ENCODE results near the gene HOOK2. TPM values are rescaled to one million over a fixed set of nuclear protein-coding genes. Genes with fewer than 3 reads are reported as not detected.

HOOK2 gene
- total and polyA plus RNA-seq, 2 of the 4 experiments (the other 2 are of a cell fraction) = 7.5 to 21.6 TPM

DNA sequence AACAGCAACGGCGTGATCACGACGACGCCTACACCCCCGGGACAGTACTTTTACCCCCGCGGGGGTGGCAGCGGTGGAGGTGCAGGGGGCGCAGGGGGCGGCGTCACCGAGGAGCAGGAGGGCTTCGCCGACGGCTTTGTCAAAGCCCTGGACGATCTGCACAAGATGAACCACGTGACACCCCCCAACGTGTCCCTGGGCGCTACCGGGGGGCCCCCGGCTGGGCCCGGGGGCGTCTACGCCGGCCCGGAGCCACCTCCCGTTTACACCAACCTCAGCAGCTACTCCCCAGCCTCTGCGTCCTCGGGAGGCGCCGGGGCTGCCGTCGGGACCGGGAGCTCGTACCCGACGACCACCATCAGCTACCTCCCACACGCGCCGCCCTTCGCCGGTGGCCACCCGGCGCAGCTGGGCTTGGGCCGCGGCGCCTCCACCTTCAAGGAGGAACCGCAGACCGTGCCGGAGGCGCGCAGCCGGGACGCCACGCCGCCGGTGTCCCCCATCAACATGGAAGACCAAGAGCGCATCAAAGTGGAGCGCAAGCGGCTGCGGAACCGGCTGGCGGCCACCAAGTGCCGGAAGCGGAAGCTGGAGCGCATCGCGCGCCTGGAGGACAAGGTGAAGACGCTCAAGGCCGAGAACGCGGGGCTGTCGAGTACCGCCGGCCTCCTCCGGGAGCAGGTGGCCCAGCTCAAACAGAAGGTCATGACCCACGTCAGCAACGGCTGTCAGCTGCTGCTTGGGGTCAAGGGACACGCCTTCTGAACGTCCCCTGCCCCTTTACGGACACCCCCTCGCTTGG, 16.9 kb upstream of the HOOK2 start:
- Histone ChIP-seq H3K27me3 (ENCODE audit: control insufficient read depth, insufficient read depth, low read length) (no peaks in the 10 kb centered on the region), H4K8ac (ENCODE audit: low read depth in 2 of 2, low read length in 2 of 2) (peak overlapping the region; percentile 10 to 88; a peak in 2 of 4 replicates), H3K79me1 (ENCODE audit: low read depth in 1 of 2, low read length in 2 of 2) (peaks cover 0 to 39% of the 10 kb centered on the region in 2 experiments; a peak in 2 of 4 replicates), H2BK20ac (ENCODE audit: low read depth, low read length) (no peak overlapping the region), H2AK9ac (replicated peaks; ENCODE audit: low read depth, low read length, poor library complexity) (peak overlapping the region; percentile 97), H3K23ac (ENCODE audit: low read depth, low read length) (peak overlapping the region; percentile 69), H2BK120ac (ENCODE audit: low read depth, low read length) (peak overlapping the region; percentile 17; the same call in 1 of the 2 replicates), H2BK15ac (ENCODE audit: low read depth, low read length) (no peak overlapping the region), H2AFZ (replicated peaks; ENCODE audit: low read length, poor library complexity) (peak overlapping the region; percentile 81), H2BK5ac (ENCODE audit: low read depth, low read length, poor library complexity, severe bottlenecking) (peak overlapping the region; percentile 92), H3K4me2 (ENCODE audit: low read depth, low read length) (peak overlapping the region; percentile 88), H3K9ac (ENCODE audit: low read depth, low read length) (peak overlapping the region; percentile 80), H4K5ac (ENCODE audit: low read depth, low read length) (peak overlapping the region; percentile 62; the same call in 1 of the 2 replicates), H3K18ac (ENCODE audit: low read depth, low read length) (peak overlapping the region; percentile 64; the same call in 1 of the 2 replicates), H3K4ac (ENCODE audit: low read depth, low read length) (peak overlapping the region; percentile 83), H4K20me1 (ENCODE audit: insufficient read depth, low read length) (peaks cover 20% of the 10 kb centered on the region), H3K9me1 (ENCODE audit: insufficient read depth, low read length) (no peaks in the 10 kb centered on the region; the same call in none of the 2 replicates), H3K4me1 (ENCODE audit: control insufficient read depth, insufficient read depth, low read length) (peaks cover 19% of the 10 kb centered on the region), H3K14ac (replicated peaks; ENCODE audit: low read depth, low read length) (peak overlapping the region; percentile 95), H4K91ac (ENCODE audit: insufficient read depth, low read depth, low read length) (peak overlapping the region; percentile 64; the same call in 1 of the 2 replicates), H2AK5ac (ENCODE audit: low read depth, low read length) (peak overlapping the region; percentile 72), H3K27ac (ENCODE audit: insufficient read depth, low read length) (peak overlapping the region; percentile 85), H3K36me3 (ENCODE audit: control insufficient read depth, insufficient read depth, low read length) (no peaks in the 10 kb centered on the region), H3K56ac (ENCODE audit: extremely low read depth, insufficient read depth, low read length) (peak overlapping the region; percentile 55), H3K9me3 (ENCODE audit: control insufficient read depth, insufficient read depth, low read length) (no peaks in the 10 kb centered on the region), H3K4me3 (ENCODE audit: insufficient read depth, low read depth, low read length) (peak overlapping the region; percentile 97)
- ATAC-seq (ENCODE audit: low read depth) (no peak), DNase-seq (peak; percentile 55)
- intact Hi-C loops (cut with micrococcal nuclease) = no loop called here
- in situ Hi-C loops (cut with MboI; ENCODE audit: low sequenced_read_pairs) = loop anchor here (25.0 kb wide), 1 partner anchor 1045 kb away; no protein-coding TSS in a partner anchor
- dilution Hi-C loops (cut with HindIII; ENCODE audit: low sequenced_read_pairs, unreplicated experiment) = no loop called here
- no TSS peak for BruUV-seq (replicated peaks)
- POLR2A ChIA-PET (ENCODE audit: unreplicated experiment) = interaction anchor here (0.6 to 2.4 kb wide), 7 partner anchors 9 to 358 kb away, joined by 3 to 11 read pairs (median 5); partner anchors contain the start of genes IER2 and STX10
- 0% methylated on average over 55 of the region's 84 CpGs; no CpG with 5 or more reads in 1 of the 2 experiments for WGBS, 2 experiments (ENCODE audit: extremely low coverage in 2 of 2, insufficient read length in 1 of 2)
- CTCF ChIA-PET = interaction anchor here (1.1 to 3.0 kb wide), 5 partner anchors 15 to 35 kb away, joined by 3 to 14 read pairs (median 8); no protein-coding TSS in a partner anchor
- TF ChIP-seq SMC3 (IDR thresholded peaks at IDR 0.05; ENCODE audit: low read depth, low read length) (no peak), RAD21 (IDR thresholded peaks at IDR 0.05; ENCODE audit: low read length) (no peak; the same call in 1 of the 2 replicates), RFX5 (IDR thresholded peaks at IDR 0.05; ENCODE audit: low read depth, low read length) (no peak), MAZ (IDR thresholded peaks at IDR 0.05; ENCODE audit: borderline replicate concordance, low read depth, low read length) (peak; percentile 60; the same call in 1 of the 2 replicates), POLR2A (IDR thresholded peaks at IDR 0.05; ENCODE audit: low read depth, low read length) (no peak), MAFK (IDR thresholded peaks at IDR 0.05; ENCODE audit: low read depth, low read length) (no peak), FOS (IDR thresholded peaks at IDR 0.05; ENCODE audit: low read depth, low read length) (no peak), NFE2L2 (IDR thresholded peaks at IDR 0.05; ENCODE audit: low read depth, low read length) (no peak; the same call in 1 of the 2 replicates), RCOR1 (IDR thresholded peaks at IDR 0.05; ENCODE audit: insufficient replicate concordance, low read length) (no peak), CEBPB (IDR thresholded peaks at IDR 0.05; ENCODE audit: low read depth, low read length) (no peak)
- TF ChIP-seq, protein P1, sequence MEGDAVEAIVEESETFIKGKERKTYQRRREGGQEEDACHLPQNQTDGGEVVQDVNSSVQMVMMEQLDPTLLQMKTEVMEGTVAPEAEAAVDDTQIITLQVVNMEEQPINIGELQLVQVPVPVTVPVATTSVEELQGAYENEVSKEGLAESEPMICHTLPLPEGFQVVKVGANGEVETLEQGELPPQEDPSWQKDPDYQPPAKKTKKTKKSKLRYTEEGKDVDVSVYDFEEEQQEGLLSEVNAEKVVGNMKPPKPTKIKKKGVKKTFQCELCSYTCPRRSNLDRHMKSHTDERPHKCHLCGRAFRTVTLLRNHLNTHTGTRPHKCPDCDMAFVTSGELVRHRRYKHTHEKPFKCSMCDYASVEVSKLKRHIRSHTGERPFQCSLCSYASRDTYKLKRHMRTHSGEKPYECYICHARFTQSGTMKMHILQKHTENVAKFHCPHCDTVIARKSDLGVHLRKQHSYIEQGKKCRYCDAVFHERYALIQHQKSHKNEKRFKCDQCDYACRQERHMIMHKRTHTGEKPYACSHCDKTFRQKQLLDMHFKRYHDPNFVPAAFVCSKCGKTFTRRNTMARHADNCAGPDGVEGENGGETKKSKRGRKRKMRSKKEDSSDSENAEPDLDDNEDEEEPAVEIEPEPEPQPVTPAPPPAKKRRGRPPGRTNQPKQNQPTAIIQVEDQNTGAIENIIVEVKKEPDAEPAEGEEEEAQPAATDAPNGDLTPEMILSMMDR (conservative IDR thresholded peaks at IDR 0.05; ENCODE audit: low read depth, low read length) = no peak
- TF ChIP-seq, protein P2, sequence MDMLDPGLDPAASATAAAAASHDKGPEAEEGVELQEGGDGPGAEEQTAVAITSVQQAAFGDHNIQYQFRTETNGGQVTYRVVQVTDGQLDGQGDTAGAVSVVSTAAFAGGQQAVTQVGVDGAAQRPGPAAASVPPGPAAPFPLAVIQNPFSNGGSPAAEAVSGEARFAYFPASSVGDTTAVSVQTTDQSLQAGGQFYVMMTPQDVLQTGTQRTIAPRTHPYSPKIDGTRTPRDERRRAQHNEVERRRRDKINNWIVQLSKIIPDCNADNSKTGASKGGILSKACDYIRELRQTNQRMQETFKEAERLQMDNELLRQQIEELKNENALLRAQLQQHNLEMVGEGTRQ (IDR thresholded peaks at IDR 0.05; ENCODE audit: low read depth, low read length) = peak; percentile 54
- TF ChIP-seq, protein P3, sequence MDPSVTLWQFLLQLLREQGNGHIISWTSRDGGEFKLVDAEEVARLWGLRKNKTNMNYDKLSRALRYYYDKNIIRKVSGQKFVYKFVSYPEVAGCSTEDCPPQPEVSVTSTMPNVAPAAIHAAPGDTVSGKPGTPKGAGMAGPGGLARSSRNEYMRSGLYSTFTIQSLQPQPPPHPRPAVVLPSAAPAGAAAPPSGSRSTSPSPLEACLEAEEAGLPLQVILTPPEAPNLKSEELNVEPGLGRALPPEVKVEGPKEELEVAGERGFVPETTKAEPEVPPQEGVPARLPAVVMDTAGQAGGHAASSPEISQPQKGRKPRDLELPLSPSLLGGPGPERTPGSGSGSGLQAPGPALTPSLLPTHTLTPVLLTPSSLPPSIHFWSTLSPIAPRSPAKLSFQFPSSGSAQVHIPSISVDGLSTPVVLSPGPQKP (IDR thresholded peaks at IDR 0.05; ENCODE audit: borderline replicate concordance, low read depth, low read length) = no peak
